ENCODE results near the gene MGLL.

DNA sequence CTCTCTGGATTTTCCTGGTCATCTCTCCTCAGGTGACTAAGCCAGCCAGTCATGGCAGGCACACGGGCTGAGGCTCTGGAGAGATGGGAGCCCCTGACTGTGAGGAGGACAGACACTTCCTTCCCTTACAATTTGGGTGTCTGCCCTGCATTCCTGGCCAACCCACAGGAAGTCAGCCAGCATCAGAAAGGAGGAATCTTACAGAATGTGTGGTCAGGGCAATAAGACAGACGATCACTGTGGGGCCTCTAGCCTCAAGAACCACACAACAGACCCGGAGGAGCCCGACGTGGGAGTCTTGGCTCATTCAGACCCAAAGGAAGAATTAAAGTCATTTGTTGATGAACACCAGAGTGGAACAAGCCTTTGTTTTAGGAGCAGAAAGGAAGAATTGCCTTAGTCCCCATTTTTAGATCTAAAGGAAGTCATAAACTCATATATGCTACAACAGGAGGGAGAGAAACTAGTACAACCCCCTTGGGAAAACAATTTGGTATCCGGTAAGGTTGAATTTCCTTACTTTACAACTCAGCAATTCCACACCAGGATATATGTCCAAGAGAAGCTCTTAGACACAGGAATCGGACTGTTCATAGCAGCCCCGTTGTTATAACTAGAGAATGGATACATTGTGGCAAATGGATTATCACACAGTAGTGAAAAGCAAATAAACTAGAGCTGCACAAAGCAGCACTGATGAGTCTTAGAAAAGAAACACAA is 87.4 kb downstream of the MGLL start:
- TF ChIP-seq, protein P1, sequence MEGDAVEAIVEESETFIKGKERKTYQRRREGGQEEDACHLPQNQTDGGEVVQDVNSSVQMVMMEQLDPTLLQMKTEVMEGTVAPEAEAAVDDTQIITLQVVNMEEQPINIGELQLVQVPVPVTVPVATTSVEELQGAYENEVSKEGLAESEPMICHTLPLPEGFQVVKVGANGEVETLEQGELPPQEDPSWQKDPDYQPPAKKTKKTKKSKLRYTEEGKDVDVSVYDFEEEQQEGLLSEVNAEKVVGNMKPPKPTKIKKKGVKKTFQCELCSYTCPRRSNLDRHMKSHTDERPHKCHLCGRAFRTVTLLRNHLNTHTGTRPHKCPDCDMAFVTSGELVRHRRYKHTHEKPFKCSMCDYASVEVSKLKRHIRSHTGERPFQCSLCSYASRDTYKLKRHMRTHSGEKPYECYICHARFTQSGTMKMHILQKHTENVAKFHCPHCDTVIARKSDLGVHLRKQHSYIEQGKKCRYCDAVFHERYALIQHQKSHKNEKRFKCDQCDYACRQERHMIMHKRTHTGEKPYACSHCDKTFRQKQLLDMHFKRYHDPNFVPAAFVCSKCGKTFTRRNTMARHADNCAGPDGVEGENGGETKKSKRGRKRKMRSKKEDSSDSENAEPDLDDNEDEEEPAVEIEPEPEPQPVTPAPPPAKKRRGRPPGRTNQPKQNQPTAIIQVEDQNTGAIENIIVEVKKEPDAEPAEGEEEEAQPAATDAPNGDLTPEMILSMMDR (IDR thresholded peaks at IDR 0.05) = no peak
- TF ChIP-seq EZH2 (IDR thresholded peaks at IDR 0.05; ENCODE audit: borderline replicate concordance, insufficient read depth, low read depth, low read length, poor library complexity, severe bottlenecking) = no peak
